HepG2 (cell line): ENCODE measurements around the gene PIEZO2. TPM values are rescaled to one million over a fixed set of nuclear protein-coding genes. Genes with fewer than 3 reads are reported as not detected.

ENCODE experiments used
- ATAC-seq: fragments of 200-7000 bp; cut with Tn5 transposase; 3 replicates; pipeline ENCODE4 v1.9.1; 2020; ENCODE audit warnings: mild to moderate bottlenecking, moderate library complexity
- BruUV-seq: library from RNA; stranded (reverse); fragments of 400-500 nt; replicated peaks from 2 replicates; lab custom pipeline; 2021; lab: Mats Ljungman, UMichigan
- CTCF ChIA-PET: fragments of 300-600 bp; formaldehyde crosslinking; extraction: SDS; loops from one replicate; lab custom pipeline; 2021; ENCODE audit warnings: low total read pairs, inconsistent platforms, low intra/inter-chr PET ratio; lab: Yijun Ruan, JAX
- POLR2A ChIA-PET: fragments of 350-600 bp; sonication (Branson Sonifier 250); formaldehyde crosslinking; loops from one replicate; lab custom pipeline; 2020; ENCODE audit warnings: antibody characterized with exemption, inconsistent platforms; lab: Yijun Ruan, JAX
- DNase-seq: peaks from one replicate; pipeline ENCODE4 v3.0.0-alpha.2; 2015; ENCODE audit warnings: low spot score
- FAIRE-seq: peaks from 3 replicates; lab custom pipeline; 2011; peaks lifted over from hg19 to GRCh38; lab: Jason Lieb, UNC
- H2AFZ ChIP-seq: one replicate; pipeline ENCODE4 v1.6.1; 2011; ENCODE audit warnings: low read length, inconsistent platforms
- H3K27ac ChIP-seq: fragments of 300-600 bp; 3 replicates; pipeline ENCODE4 v1.8.0; 2011; ENCODE audit warnings: mixed run types, mild to moderate bottlenecking, mixed read lengths, low read length, inconsistent platforms; ENCODE audit not compliant: insufficient read depth; ENCODE audit errors: extremely low read length
- H3K27me3 ChIP-seq, 2 experiments: fragments of 200-600 bp in 1 of 2; 2 replicates in 1 of 2; 3 replicates in 1 of 2; pipeline versions ENCODE4 v1.6.0 to v1.8.0; 2011; ENCODE audit warnings: low read length in 2 of 2, mild to moderate bottlenecking in 2 of 2, moderate library complexity in 2 of 2, inconsistent platforms in 1 of 2; ENCODE audit not compliant: insufficient read depth in 2 of 2, control insufficient read depth in 1 of 2
- H3K36me3 ChIP-seq, 2 experiments: fragments of 200-600 bp in 1 of 2; replicated peaks in 1 of 2; 2 replicates in 1 of 2; 3 replicates in 1 of 2; pipeline versions ENCODE4 v1.5.1 to v1.8.0; 2011; ENCODE audit warnings: low read length in 2 of 2, inconsistent platforms in 1 of 2; ENCODE audit not compliant: insufficient read depth in 2 of 2, control insufficient read depth in 1 of 2
- H3K4me1 ChIP-seq: 2 replicates; pipeline ENCODE4 v1.5.1; 2012; ENCODE audit warnings: low read length, inconsistent platforms; ENCODE audit not compliant: insufficient read depth
- H3K4me2 ChIP-seq: 2 replicates; pipeline ENCODE4 v1.6.0; 2011; ENCODE audit warnings: low read depth, low read length, inconsistent platforms
- H3K4me3 ChIP-seq, 3 experiments: fragments of 200-600 bp in 1 of 3; sonication (generic), shearing (Covaris generic) in 1 of 3; replicated peaks in 1 of 3; 2 replicates each; pipeline ENCODE4 v1.5.1; 2011 to 2016; ENCODE audit warnings: low read length in 3 of 3, inconsistent platforms in 2 of 3, low read depth in 2 of 3, mild to moderate bottlenecking in 2 of 3, control low read depth in 1 of 3, mixed read lengths in 1 of 3; ENCODE audit not compliant: insufficient read depth in 1 of 3
- H3K79me2 ChIP-seq: one replicate; pipeline ENCODE4 v1.6.1; 2011; ENCODE audit warnings: low read length, inconsistent platforms; ENCODE audit not compliant: insufficient read depth
- H3K9ac ChIP-seq: 2 replicates; pipeline ENCODE4 v1.6.0; 2011; ENCODE audit warnings: mild to moderate bottlenecking, low read depth, low read length, inconsistent platforms; ENCODE audit not compliant: insufficient read depth
- H3K9me3 ChIP-seq: 2 replicates; pipeline ENCODE4 v1.5.1; 2012; ENCODE audit warnings: mild to moderate bottlenecking, low read length
- H4K20me1 ChIP-seq: 2 replicates; pipeline ENCODE4 v1.6.0; 2011; ENCODE audit warnings: inconsistent platforms, mild to moderate bottlenecking, low read length, moderate library complexity; ENCODE audit not compliant: insufficient read depth
- CSRNP2 ChIP-seq: sonication (generic); formaldehyde crosslinking; conservative IDR thresholded peaks from 2 replicates; pipeline ENCODE4 v1.8.0; 2022; ENCODE audit warnings: low read depth, missing genetic modification reagents
- DR1 ChIP-seq: sonication (generic); formaldehyde crosslinking; IDR thresholded peaks from 2 replicates; pipeline ENCODE4 v1.8.0; 2021; ENCODE audit warnings: mild to moderate bottlenecking, missing genetic modification reagents, inconsistent platforms
- HOXD1 ChIP-seq: sonication (generic); formaldehyde crosslinking; IDR thresholded peaks from 2 replicates; pipeline ENCODE4 v1.5.0; 2020; ENCODE audit warnings: missing genetic modification reagents
- KLF12 ChIP-seq: sonication (generic); formaldehyde crosslinking; IDR thresholded peaks from 2 replicates; pipeline ENCODE4 v1.4.0; 2020; ENCODE audit warnings: missing genetic modification reagents, borderline replicate concordance
- KLF15 ChIP-seq: sonication (generic); formaldehyde crosslinking; IDR thresholded peaks from 2 replicates; pipeline ENCODE4 v1.8.1; 2023; ENCODE audit warnings: borderline replicate concordance, mild to moderate bottlenecking, inconsistent platforms, missing genetic modification reagents, mixed read lengths
- LCORL ChIP-seq, 2 experiments: fragments of 450-650 bp in 1 of 2; sonication (generic) in 1 of 2; formaldehyde crosslinking in 1 of 2; IDR thresholded peaks; 2 replicates each; pipeline versions ENCODE4 v1.5.0 to v1.6.1; 2017 to 2020; ENCODE audit warnings: antibody characterized with exemption in 1 of 2, missing genetic modification reagents in 1 of 2
- NR1H2 ChIP-seq: sonication (generic); formaldehyde crosslinking; IDR thresholded peaks from 2 replicates; pipeline ENCODE4 v1.8.1; 2022; ENCODE audit warnings: low read depth, missing genetic modification reagents, borderline replicate concordance
- SKI ChIP-seq: fragments of 450-650 bp; IDR thresholded peaks from one replicate; pipeline ENCODE4 v1.6.1; 2018; ENCODE audit warnings: mild to moderate bottlenecking; ENCODE audit not compliant: partially characterized antibody
- SNAPC4 ChIP-seq: sonication (generic); formaldehyde crosslinking; IDR thresholded peaks from 2 replicates; pipeline ENCODE4 v1.4.0; 2020; ENCODE audit warnings: mild to moderate bottlenecking, missing genetic modification reagents
- SP2 ChIP-seq: sonication (generic); formaldehyde crosslinking; IDR thresholded peaks from 2 replicates; pipeline ENCODE4 v1.5.1; 2020; ENCODE audit warnings: mild to moderate bottlenecking, missing genetic modification reagents
- ZMYM4 ChIP-seq: sonication (generic); formaldehyde crosslinking; IDR thresholded peaks from 2 replicates; pipeline ENCODE4 v1.8.1; 2023; ENCODE audit warnings: mild to moderate bottlenecking, missing genetic modification reagents
- ZNF142 ChIP-seq: sonication (generic); formaldehyde crosslinking; IDR thresholded peaks from 2 replicates; pipeline ENCODE4 v1.4.0; 2020; ENCODE audit warnings: missing genetic modification reagents
- ZNF224 ChIP-seq: sonication (generic); formaldehyde crosslinking; IDR thresholded peaks from 2 replicates; pipeline ENCODE4 v1.5.0; 2020; ENCODE audit warnings: mild to moderate bottlenecking, missing genetic modification reagents
- WGBS: methylation state at CpG from one replicate; pipeline ENCODE4 v1.1.6; 2017; ENCODE audit warnings: low lambda C conversion rate; 5-methylcytosine and 5-hydroxymethylcytosine counted together
- in situ Hi-C: cut with HindIII; loops from 2 replicates; pipeline ENCODE4 v1.10.0; 2017; ENCODE audit warnings: low pct_unique_long_range_greater_than_20kb; ENCODE audit not compliant: extremely low pct_ligation_motif_present
- intact Hi-C: fragments of 100-400 bp; cut with micrococcal nuclease; formaldehyde crosslinking; loops from one replicate; pipeline ENCODE4 v1.10.0; 2022; ENCODE audit not compliant: unreplicated experiment
- polyA plus RNA-seq, 8 experiments: library from polyadenylated mRNA; depleted of rRNA in 3 of 8; stranded (reverse) in 7 of 8; unstranded in 1 of 8; fragments of >200 nt; fragmentation: Illumina TruSeq in 4 of 8; extraction: Trizol in 4 of 8; gene quantifications; 2 replicates each; pipeline versions ENCODE4 v1.2.1 to v1.2.3, GENCODE V29; 2011 to 2016; ENCODE audit warnings: low read depth in 4 of 8, missing spikeins in 1 of 8, mixed read lengths in 1 of 8; ENCODE audit not compliant: insufficient read depth in 1 of 8
- total RNA-seq, 5 experiments: library from RNA; depleted of rRNA; stranded (reverse); fragments of >200 nt; fragmentation: Illumina TruSeq; extraction: Trizol; gene quantifications; 2 replicates each; pipeline ENCODE4 v1.2.3, GENCODE V29; 2016; ENCODE audit warnings: low read depth in 1 of 5

Gene PIEZO2
- total and polyA plus RNA-seq, 2 of the 13 experiments (the other 11 are each of a cell fraction or from before 2014, with no cell fraction given): 15.2 to 27.2 TPM

- no TSS peak for BruUV-seq
- Histone ChIP-seq H3K9me3 (no peaks in the 10 kb centered on the region), H2AFZ (no peak overlapping the region), H3K9ac (no peak overlapping the region), H3K4me2 (no peak overlapping the region), H3K79me2 (no peaks in the 10 kb centered on the region), H4K20me1 (no peaks in the 10 kb centered on the region), H3K36me3 (no peaks in the 10 kb centered on the region), H3K27me3 (0 out of 5 replicates have a peak, but pooled peaks cover 0 to 5% of the 10 kb centered on the region in 2 experiments), H3K4me1 (peaks cover 19% of the 10 kb centered on the region), H3K4me3 (no peak overlapping the region), H3K27ac (no peak overlapping the region)
- ChIA-PET CTCF (no interaction called here), POLR2A (no interaction called here)
- no peak for FAIRE-seq
- 79% methylated on average over 2 of the region's 2 CpGs for whole genome bisulfite sequencing
- ATAC-seq: no peak
- intact Hi-C loops (no loop called here), in situ Hi-C loops (no loop called here)
- no peak for DNase-seq
- TF ChIP-seq DR1 (no peak), NR1H2 (CRISPR knock-in tag) (no peak), LCORL (IDR thresholded peaks at IDR 0.05) (no peak), LCORL (CRISPR knock-in tag; IDR thresholded peaks at IDR 0.05) (no peak), ZNF224 (CRISPR knock-in tag) (no peak), SP2 (CRISPR knock-in tag) (no peak), ZNF142 (no peak), SNAPC4 (CRISPR knock-in tag) (no peak), CSRNP2 (CRISPR knock-in tag) (no peak), SKI (no peak), ZMYM4 (CRISPR knock-in tag) (no peak), HOXD1 (CRISPR knock-in tag) (no peak), KLF15 (CRISPR knock-in tag) (no peak), KLF12 (CRISPR knock-in tag) (no peak)
These were observed 10.9 kb upstream of the PIEZO2 start for GRCh38 chr18:11160313-11160712.
